GM21390 (cell line): ENCODE measurements around the gene MSANTD1.
"Not testable (repeated sequence)": the region's sequence is repeated elsewhere in the genome, so short reads cannot be mapped to it uniquely, and the experiment has no call there.

Experiments
- ATAC-seq: cut with Tn5 transposase; IDR thresholded peaks from one replicate; pipeline ENCODE4 v1.9.1; 2021; ENCODE audit not compliant: unreplicated experiment

Gene MSANTD1

GRCh38 chr4:3299976-3300671, 51.2 kb downstream of the MSANTD1 start:
- ATAC-seq: no peak

- ATAC-seq: not testable (repeated sequence)
These were observed 51.9 kb downstream of the MSANTD1 start for GRCh38 chr4:3300882-3301281.

- ATAC-seq: no peak
These were observed 52.7 kb downstream of the MSANTD1 start for GRCh38 chr4:3301450-3302172.

- no peak for ATAC-seq
These were observed 53.3 kb downstream of the MSANTD1 start for GRCh38 chr4:3302173-3302785.

- ATAC-seq: no peak
These were observed 54.0 kb downstream of the MSANTD1 start for GRCh38 chr4:3302786-3303564.

GRCh38 chr4:3303565-3303824, 54.5 kb downstream of the MSANTD1 start:
- ATAC-seq: no peak

- no peak for ATAC-seq
These were observed 55.2 kb downstream of the MSANTD1 start for GRCh38 chr4:3303923-3304710.

- ATAC-seq: no peak
These were observed 56.1 kb downstream of the MSANTD1 start for GRCh38 chr4:3304831-3305609.

GRCh38 chr4:3305610-3306371, 56.8 kb downstream of the MSANTD1 start:
- no peak for ATAC-seq
